Type B pancreatic cell (in vitro differentiated cells): ENCODE measurements around the gene SLC35F3. TPM values are rescaled to one million over a fixed set of nuclear protein-coding genes. Genes with fewer than 3 reads are reported as not detected.

Experiments
- DNase-seq: peaks from one replicate; pipeline ENCODE4 v3.0.0; 2021; ENCODE audit warnings: mixed read lengths; ENCODE audit not compliant: unreplicated experiment; ENCODE audit errors: extremely low spot score
- H3K27ac Mint-ChIP-seq: 2 replicates; pipeline ENCODE4 v1.8.0; 2021; ENCODE audit warnings: mild to moderate bottlenecking, mixed read lengths
- H3K27me3 Mint-ChIP-seq: 2 replicates; pipeline ENCODE4 v1.8.0; 2021; ENCODE audit warnings: mixed read lengths
- H3K36me3 Mint-ChIP-seq: 2 replicates; pipeline ENCODE4 v1.8.0; 2021; ENCODE audit warnings: mixed read lengths
- H3K4me1 Mint-ChIP-seq: one replicate; pipeline ENCODE4 v1.8.0; 2021; ENCODE audit warnings: mixed read lengths; ENCODE audit not compliant: unreplicated experiment
- H3K4me3 Mint-ChIP-seq: 2 replicates; pipeline ENCODE4 v1.8.0; 2021; ENCODE audit warnings: mild to moderate bottlenecking, mixed read lengths
- H3K9me3 Mint-ChIP-seq: 2 replicates; pipeline ENCODE4 v1.8.0; 2021; ENCODE audit warnings: mixed read lengths
- total RNA-seq: library from RNA; stranded (reverse); gene quantifications from 2 replicates; pipeline ENCODE4 v1.2.1, GENCODE V29; 2021; ENCODE audit warnings: low replicate concordance
- TF ChIP-seq, protein P1 (sequence below): fragments of 200-600 bp; sonication (generic); conservative IDR thresholded peaks from 2 replicates; pipeline ENCODE4 v1.5.0; 2021; ENCODE audit warnings: antibody characterized with exemption, mild to moderate bottlenecking

Gene SLC35F3
- total RNA-seq, 1 donor from 2014 or later: 2.1 TPM

DNA sequence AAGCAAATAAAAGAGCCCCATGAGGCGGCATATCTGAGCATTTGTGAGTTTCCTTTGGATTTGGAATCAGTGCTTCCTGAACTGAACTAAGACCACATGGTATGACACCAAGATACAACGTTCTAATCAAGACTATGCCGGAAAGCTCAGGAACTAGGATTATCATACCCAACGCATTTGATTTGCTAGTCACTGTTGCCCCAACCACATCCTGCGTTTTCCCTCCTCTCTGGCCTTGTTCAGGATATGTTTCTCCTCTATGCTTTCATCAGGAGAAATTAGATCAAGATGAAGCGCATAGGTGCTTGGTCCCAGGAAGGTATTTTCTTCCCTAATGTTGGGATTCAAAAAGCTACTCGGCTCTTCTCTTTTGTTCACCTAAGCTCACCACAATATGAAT is 79.3 kb downstream of the SLC35F3 start:
- Mint-ChIP-seq H3K36me3 (no peaks in the 10 kb centered on the region), H3K27ac (no peak overlapping the region), H3K27me3 (peaks cover 58% of the 10 kb centered on the region), H3K4me1 (no peaks in the 10 kb centered on the region), H3K9me3 (no peaks in the 10 kb centered on the region), H3K4me3 (no peak overlapping the region)
- no peak for DNase-seq
- TF ChIP-seq, protein P1, sequence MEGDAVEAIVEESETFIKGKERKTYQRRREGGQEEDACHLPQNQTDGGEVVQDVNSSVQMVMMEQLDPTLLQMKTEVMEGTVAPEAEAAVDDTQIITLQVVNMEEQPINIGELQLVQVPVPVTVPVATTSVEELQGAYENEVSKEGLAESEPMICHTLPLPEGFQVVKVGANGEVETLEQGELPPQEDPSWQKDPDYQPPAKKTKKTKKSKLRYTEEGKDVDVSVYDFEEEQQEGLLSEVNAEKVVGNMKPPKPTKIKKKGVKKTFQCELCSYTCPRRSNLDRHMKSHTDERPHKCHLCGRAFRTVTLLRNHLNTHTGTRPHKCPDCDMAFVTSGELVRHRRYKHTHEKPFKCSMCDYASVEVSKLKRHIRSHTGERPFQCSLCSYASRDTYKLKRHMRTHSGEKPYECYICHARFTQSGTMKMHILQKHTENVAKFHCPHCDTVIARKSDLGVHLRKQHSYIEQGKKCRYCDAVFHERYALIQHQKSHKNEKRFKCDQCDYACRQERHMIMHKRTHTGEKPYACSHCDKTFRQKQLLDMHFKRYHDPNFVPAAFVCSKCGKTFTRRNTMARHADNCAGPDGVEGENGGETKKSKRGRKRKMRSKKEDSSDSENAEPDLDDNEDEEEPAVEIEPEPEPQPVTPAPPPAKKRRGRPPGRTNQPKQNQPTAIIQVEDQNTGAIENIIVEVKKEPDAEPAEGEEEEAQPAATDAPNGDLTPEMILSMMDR: no peak

DNA sequence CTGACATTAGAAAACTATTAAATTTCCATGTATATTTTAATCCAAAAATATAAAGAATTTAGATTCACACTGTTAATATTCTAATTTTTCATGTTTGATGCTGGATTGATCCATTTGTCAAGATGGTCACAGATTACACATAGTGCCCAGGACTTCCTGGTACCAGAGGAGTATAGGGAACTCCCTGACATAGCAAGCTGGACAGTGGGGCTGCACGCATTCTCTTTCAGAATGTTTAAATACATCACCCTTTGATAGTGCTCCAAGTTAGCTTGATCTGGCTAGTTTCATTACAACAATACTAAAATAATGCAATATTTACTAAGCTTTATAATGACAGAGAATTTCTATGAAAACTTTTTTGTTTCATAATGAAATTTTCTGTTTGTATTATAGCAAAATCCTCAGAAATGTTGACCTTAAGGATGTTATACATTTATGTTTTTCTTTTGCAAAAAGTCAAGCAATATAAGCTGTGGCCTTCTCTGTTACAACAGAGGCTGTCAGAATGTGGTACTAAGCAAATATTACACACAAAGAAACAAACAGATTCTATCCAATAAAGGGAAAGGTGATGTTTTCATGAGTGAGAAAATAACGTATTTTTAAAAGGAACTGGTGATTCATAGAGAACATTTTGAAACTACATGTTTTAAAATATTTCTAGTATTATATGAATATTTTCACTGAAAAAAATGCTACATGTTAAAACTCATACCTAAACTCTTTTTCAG is 84.7 kb downstream of the SLC35F3 start:
- TF ChIP-seq, protein P1: no peak
- DNase-seq: no peak
- Mint-ChIP-seq H3K27ac (no peak overlapping the region), H3K4me3 (no peak overlapping the region), H3K9me3 (peaks cover 4% of the 10 kb centered on the region), H3K36me3 (no peaks in the 10 kb centered on the region), H3K4me1 (peaks cover 5% of the 10 kb centered on the region), H3K27me3 (peaks cover 72% of the 10 kb centered on the region)

DNA sequence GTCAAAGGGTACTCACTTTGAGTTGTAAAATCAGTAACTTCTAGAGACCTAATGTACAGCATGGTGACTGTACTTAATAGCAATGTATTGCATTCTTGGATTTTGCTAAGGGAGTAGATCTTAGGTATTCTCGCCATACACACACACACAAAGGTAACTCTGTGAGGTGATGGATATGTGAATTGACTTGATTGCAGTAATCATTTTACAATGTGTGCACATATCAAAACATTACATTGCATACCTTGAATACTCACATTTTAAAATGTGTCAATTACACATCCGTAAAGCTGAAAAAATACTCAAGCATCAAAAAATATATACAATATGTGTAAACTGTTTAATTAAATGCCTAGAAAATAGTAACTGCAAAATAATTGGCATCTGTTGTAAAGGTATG is 86.0 kb downstream of the SLC35F3 start:
- H3K4me3 Mint-ChIP-seq: no peak overlapping the region
- H3K36me3 Mint-ChIP-seq: no peaks in the 10 kb centered on the region
- peaks cover 67% of the 10 kb centered on the region for H3K27me3 Mint-ChIP-seq
- H3K9me3 Mint-ChIP-seq: peaks cover 4% of the 10 kb centered on the region
- DNase-seq: no peak
- H3K4me1 Mint-ChIP-seq: peaks cover 5% of the 10 kb centered on the region
- H3K27ac Mint-ChIP-seq: no peak overlapping the region
- TF ChIP-seq, protein P1: no peak

DNA sequence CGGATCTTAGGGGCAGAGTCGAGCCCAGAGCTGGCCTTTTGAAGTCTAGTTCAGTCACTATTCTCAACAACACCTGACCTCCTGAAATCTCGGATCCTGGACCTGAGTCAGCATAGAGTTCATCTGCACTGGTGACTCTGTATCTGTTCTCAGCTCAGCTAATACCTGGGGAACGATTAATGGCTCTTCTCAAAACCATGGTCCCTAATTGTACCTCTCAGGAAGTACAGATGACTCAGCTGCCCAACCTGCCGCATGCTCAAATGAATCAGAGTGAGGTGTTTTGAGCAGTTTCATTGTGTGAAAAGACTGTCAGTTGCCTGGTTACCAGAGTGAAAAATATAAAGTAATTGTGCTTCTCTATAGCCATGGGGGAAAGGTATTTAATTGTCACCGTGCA is 89.2 kb downstream of the SLC35F3 start:
- Mint-ChIP-seq H3K36me3 (no peaks in the 10 kb centered on the region), H3K27ac (no peak overlapping the region), H3K4me1 (peaks cover 5% of the 10 kb centered on the region), H3K27me3 (peaks cover 56% of the 10 kb centered on the region), H3K4me3 (no peak overlapping the region), H3K9me3 (peaks cover 4% of the 10 kb centered on the region)
- no peak for DNase-seq
- TF ChIP-seq, protein P1: no peak

DNA sequence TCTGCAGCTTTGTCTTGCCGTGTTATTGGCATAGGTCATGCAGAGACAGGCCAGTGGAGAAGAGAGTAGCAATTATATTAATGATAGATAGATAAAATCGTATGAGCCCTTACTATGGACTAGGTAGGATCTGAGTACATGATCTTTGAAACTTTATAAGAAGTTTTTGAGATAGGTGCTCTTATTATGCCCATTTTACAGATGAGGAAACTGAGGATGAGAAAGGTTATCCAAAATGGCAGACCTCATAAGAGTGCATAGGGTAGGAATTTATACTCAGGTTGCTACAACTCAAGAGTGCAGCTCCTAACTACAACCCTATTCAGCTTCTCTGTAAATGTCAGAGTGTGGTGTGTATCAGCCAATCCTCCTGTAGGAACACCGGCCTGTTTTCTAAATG is 89.6 kb downstream of the SLC35F3 start:
- Mint-ChIP-seq H3K4me1 (peaks cover 5% of the 10 kb centered on the region), H3K27me3 (peaks cover 58% of the 10 kb centered on the region)

More for the DNA sequence above, 89.6 kb downstream of the SLC35F3 start:
- peaks cover 4% of the 10 kb centered on the region for H3K9me3 Mint-ChIP-seq
- H3K36me3 Mint-ChIP-seq: no peaks in the 10 kb centered on the region
- no peak overlapping the region for H3K4me3 Mint-ChIP-seq
- no peak overlapping the region for H3K27ac Mint-ChIP-seq
- DNase-seq: no peak
- TF ChIP-seq, protein P1: no peak
